ENCODE data around the gene CRTC3.

CRTC3 gene

GRCh38 chr15:90550919-90551318 lies 21.2 kb downstream of the CRTC3 start:
- TF ChIP-seq SIN3A (IDR thresholded peaks at IDR 0.05; ENCODE audit: borderline replicate concordance, insufficient read depth, low read length), result no peak
- TF ChIP-seq FOXP2 (optimal IDR thresholded peaks at IDR 0.05; ENCODE audit: borderline replicate concordance, extremely low read depth, extremely low read length, insufficient read depth), result no peak
- TF ChIP-seq TAF1 (IDR thresholded peaks at IDR 0.05; ENCODE audit: borderline replicate concordance, insufficient read depth, low read length), result no peak
- no peak for TF ChIP-seq POLR2AphosphoS5 (IDR thresholded peaks at IDR 0.05; ENCODE audit: low read depth, low read length)
- no peak for TF ChIP-seq REST (IDR thresholded peaks at IDR 0.05; ENCODE audit: insufficient read depth in 1 of 2, low read depth in 2 of 2, low read length in 2 of 2)

- no peak for TF ChIP-seq REST (IDR thresholded peaks at IDR 0.05; ENCODE audit: insufficient read depth in 1 of 2, low read depth in 2 of 2, low read length in 2 of 2)
- no peak for TF ChIP-seq FOXP2 (optimal IDR thresholded peaks at IDR 0.05; ENCODE audit: borderline replicate concordance, extremely low read depth, extremely low read length, insufficient read depth)
- TF ChIP-seq SIN3A (IDR thresholded peaks at IDR 0.05; ENCODE audit: borderline replicate concordance, insufficient read depth, low read length), result no peak
- TF ChIP-seq POLR2AphosphoS5 (IDR thresholded peaks at IDR 0.05; ENCODE audit: low read depth, low read length), result no peak
- no peak for TF ChIP-seq TAF1 (IDR thresholded peaks at IDR 0.05; ENCODE audit: borderline replicate concordance, insufficient read depth, low read length)
Measured at GRCh38 chr15:90552162-90552928, 22.6 kb downstream of the CRTC3 start.

GRCh38 chr15:90552929-90553211 lies 23.1 kb downstream of the CRTC3 start:
- TF ChIP-seq POLR2AphosphoS5 (IDR thresholded peaks at IDR 0.05; ENCODE audit: low read depth, low read length), result no peak
- no peak for TF ChIP-seq SIN3A (IDR thresholded peaks at IDR 0.05; ENCODE audit: borderline replicate concordance, insufficient read depth, low read length)
- TF ChIP-seq FOXP2 (optimal IDR thresholded peaks at IDR 0.05; ENCODE audit: borderline replicate concordance, extremely low read depth, extremely low read length, insufficient read depth), result no peak

GRCh38 chr15:90553248-90553745 lies 23.6 kb downstream of the CRTC3 start:
- no peak for TF ChIP-seq FOXP2 (optimal IDR thresholded peaks at IDR 0.05; ENCODE audit: borderline replicate concordance, extremely low read depth, extremely low read length, insufficient read depth)
- no peak for TF ChIP-seq TAF1 (IDR thresholded peaks at IDR 0.05; ENCODE audit: borderline replicate concordance, insufficient read depth, low read length)
- TF ChIP-seq REST (IDR thresholded peaks at IDR 0.05; ENCODE audit: insufficient read depth in 1 of 2, low read depth in 2 of 2, low read length in 2 of 2), result no peak
- TF ChIP-seq POLR2AphosphoS5 (IDR thresholded peaks at IDR 0.05; ENCODE audit: low read depth, low read length), result no peak
- TF ChIP-seq SIN3A (IDR thresholded peaks at IDR 0.05; ENCODE audit: borderline replicate concordance, insufficient read depth, low read length), result no peak

GRCh38 chr15:90557186-90558084 lies 27.7 kb downstream of the CRTC3 start:
- no peak for TF ChIP-seq TAF1 (IDR thresholded peaks at IDR 0.05; ENCODE audit: borderline replicate concordance, insufficient read depth, low read length)
- no peak for TF ChIP-seq FOXP2 (optimal IDR thresholded peaks at IDR 0.05; ENCODE audit: borderline replicate concordance, extremely low read depth, extremely low read length, insufficient read depth)
- TF ChIP-seq REST (IDR thresholded peaks at IDR 0.05; ENCODE audit: insufficient read depth in 1 of 2, low read depth in 2 of 2, low read length in 2 of 2), result no peak
- no peak for TF ChIP-seq SIN3A (IDR thresholded peaks at IDR 0.05; ENCODE audit: borderline replicate concordance, insufficient read depth, low read length)
- TF ChIP-seq POLR2AphosphoS5 (IDR thresholded peaks at IDR 0.05; ENCODE audit: low read depth, low read length), result no peak

Measured in PFSK-1 (cell line).